B cell (primary cell): ENCODE data around the gene MVB12A. TPM values are rescaled to one million over a fixed set of nuclear protein-coding genes. Genes with fewer than 3 reads are reported as not detected.
A peak's percentile ranks its signal among the peaks of the same experiment; 100 is the strongest.

ENCODE experiments used
- ATAC-seq: fragments of 200-7000 bp; cut with Tn5 transposase; one replicate; pipeline ENCODE4 v1.10.0; 2021; ENCODE audit warnings: low read depth, mild to moderate bottlenecking, moderate number of reproducible peaks, moderate library complexity
- CTCF ChIA-PET: fragments of 350-600 bp; sonication (Branson Sonifier 250); formaldehyde crosslinking; loops from one replicate; lab custom pipeline; 2021; ENCODE audit warnings: antibody characterized with exemption, inconsistent platforms; lab: Charles Lee
- POLR2A ChIA-PET: fragments of 350-600 bp; sonication (Branson Sonifier 250); formaldehyde crosslinking; loops from one replicate; lab custom pipeline; 2021; ENCODE audit warnings: antibody characterized with exemption; lab: Charles Lee
- DNase-seq: peaks from one replicate; pipeline ENCODE4 v3.0.0; 2013
- H2AFZ ChIP-seq: 2 replicates; pipeline ENCODE4 v1.6.1; 2012; ENCODE audit warnings: mild to moderate bottlenecking, low read depth, low read length; ENCODE audit not compliant: insufficient read depth, poor library complexity, severe bottlenecking
- H3K27ac ChIP-seq, 2 donors: 1 replicate in 1 of 2; 2 replicates in 1 of 2; pipeline ENCODE4 v1.5.1; 2012 to 2013; ENCODE audit warnings: low read length in 2 of 2, mild to moderate bottlenecking in 2 of 2, moderate library complexity in 1 of 2
- H3K27me3 ChIP-seq, 4 experiments: fragments of 200-600 bp in 1 of 4; sonication (generic) in 1 of 4; replicated peaks in 1 of 4; 1 replicate in 2 of 4; 2 replicates in 2 of 4; pipeline versions ENCODE4 v1.6.1 to v1.7.0; 2013 to 2016; ENCODE audit warnings: low read length in 3 of 4, mild to moderate bottlenecking in 2 of 4, mixed read lengths in 1 of 4, moderate library complexity in 1 of 4; ENCODE audit not compliant: insufficient read depth in 4 of 4, control insufficient read depth in 3 of 4; ENCODE audit errors: control extremely low read depth in 1 of 4
- H3K36me3 ChIP-seq, 2 experiments: replicated peaks in 1 of 2; 1 replicate in 1 of 2; 2 replicates in 1 of 2; pipeline versions ENCODE4 v1.6.1 to v1.7.1; 2013; ENCODE audit warnings: low read length in 1 of 2; ENCODE audit not compliant: insufficient read depth in 2 of 2, control insufficient read depth in 1 of 2; ENCODE audit errors: control extremely low read depth in 1 of 2, extremely low read depth in 1 of 2
- H3K4me1 ChIP-seq, 2 donors: fragments of 200-600 bp in 1 of 2; sonication (generic) in 1 of 2; 1 replicate in 1 of 2; 2 replicates in 1 of 2; pipeline versions ENCODE4 v1.5.1 to v1.6.1; 2013 to 2017; ENCODE audit warnings: low read length in 2 of 2; ENCODE audit not compliant: control insufficient read depth in 2 of 2, insufficient read depth in 2 of 2
- H3K4me2 ChIP-seq: replicated peaks from 2 replicates; pipeline ENCODE3; 2012; ENCODE audit warnings: mild to moderate bottlenecking, low read depth, low read length; ENCODE audit not compliant: poor library complexity, severe bottlenecking
- H3K4me3 ChIP-seq, 5 experiments: fragments of 200-600 bp in 1 of 5; sonication (generic) in 1 of 5; 1 replicate in 3 of 5; 2 replicates in 2 of 5; pipeline versions ENCODE4 v1.5.1 to v1.7.0; 2011 to 2016; ENCODE audit warnings: low read length in 4 of 5, mild to moderate bottlenecking in 4 of 5, low read depth in 2 of 5, control low read depth in 1 of 5, moderate library complexity in 1 of 5; ENCODE audit not compliant: insufficient read depth in 1 of 5; ENCODE audit errors: control extremely low read depth in 1 of 5, extremely low read depth in 1 of 5
- H3K79me2 ChIP-seq: fragments of 200-600 bp; sonication (generic); one replicate; pipeline ENCODE4 v1.6.0; 2016; ENCODE audit warnings: low read length; ENCODE audit not compliant: control insufficient read depth, insufficient read depth
- H3K9ac ChIP-seq: fragments of 200-600 bp; sonication (generic); 2 replicates; pipeline ENCODE4 v1.6.1; 2017; ENCODE audit warnings: mild to moderate bottlenecking, low read length, moderate library complexity
- H3K9me3 ChIP-seq, 3 donors: one replicate each; pipeline versions ENCODE4 v1.6.1 to v1.7.1; 2013; ENCODE audit warnings: low read length in 2 of 3; ENCODE audit not compliant: control insufficient read depth in 2 of 3, insufficient read depth in 1 of 3; ENCODE audit errors: control extremely low read depth in 1 of 3
- H4K20me1 ChIP-seq: 2 replicates; pipeline ENCODE4 v1.6.0; 2012; ENCODE audit warnings: mild to moderate bottlenecking, low read length; ENCODE audit not compliant: insufficient read depth, control insufficient read depth, poor library complexity, severe bottlenecking
- H3K27ac Mint-ChIP-seq: one replicate; pipeline ENCODE4 v1.8.0; 2021; ENCODE audit warnings: mixed read lengths
- H3K27me3 Mint-ChIP-seq: one replicate; pipeline ENCODE4 v1.8.0; 2021; ENCODE audit warnings: mixed read lengths
- H3K4me1 Mint-ChIP-seq: one replicate; pipeline ENCODE4 v1.8.0; 2021; ENCODE audit warnings: mixed read lengths
- H3K4me3 Mint-ChIP-seq: one replicate; pipeline ENCODE4 v1.8.0; 2021; ENCODE audit warnings: mixed read lengths
- H3K9me3 Mint-ChIP-seq: one replicate; pipeline ENCODE4 v1.8.0; 2022; ENCODE audit warnings: mixed read lengths; ENCODE audit not compliant: insufficient read depth
- EZH2 ChIP-seq: IDR thresholded peaks from 2 replicates; pipeline ENCODE4 v1.6.1; 2012; ENCODE audit warnings: borderline replicate concordance, low read depth, mild to moderate bottlenecking, moderate library complexity, low read length; ENCODE audit not compliant: insufficient read depth, poor library complexity, severe bottlenecking
- WGBS: methylation state at CpG from one replicate; pipeline ENCODE4 v1.1.5; 2013; ENCODE audit warnings: missing lambda C conversion rate; ENCODE audit not compliant: insufficient coverage; 5-methylcytosine and 5-hydroxymethylcytosine counted together
- intact Hi-C: fragments of 100-400 bp; cut with micrococcal nuclease; formaldehyde crosslinking; loops from one replicate; pipeline ENCODE4 v1.10.0; 2022
- polyA plus RNA-seq: library from polyadenylated mRNA; depleted of rRNA; stranded (reverse); fragments of >200 nt; gene quantifications from 2 replicates; pipeline ENCODE4 v1.2.3, GENCODE V29; 2012
- total RNA-seq, 2 donors: library from RNA; stranded (reverse); fragments of 120-200 nt in 1 of 2; gene quantifications; 1 replicate in 1 of 2; 2 replicates in 1 of 2; pipeline versions ENCODE4 v1.2.3 to v1.2.4, GENCODE V29; 2013 to 2022
- TF ChIP-seq, protein P1 (sequence below): fragments of 200-600 bp; IDR thresholded peaks from one replicate; pipeline ENCODE4 v1.8.0; 2022; ENCODE audit warnings: antibody characterized with exemption, mild to moderate bottlenecking

The MVB12A gene
- total and polyA plus RNA-seq, 2 donors (not counting 1 experiment from before 2014, with no cell fraction given) = 31.3 to 33.6 TPM

GRCh38 chr19:17450264-17451075 is 30.6 kb downstream of the MVB12A start:
- no peaks in the 10 kb centered on the region for H4K20me1 ChIP-seq
- no peaks in the 10 kb centered on the region for H3K79me2 ChIP-seq
- H3K27me3 ChIP-seq = peaks cover 0 to 65% (median 22%) of the 10 kb centered on the region in 4 experiments
- intact Hi-C loops = no loop called here
- no peak for ATAC-seq
- Mint-ChIP-seq H3K4me3 (peak overlapping the region; percentile 7), H3K9me3 (no peaks in the 10 kb centered on the region), H3K27me3 (peaks cover 39% of the 10 kb centered on the region), H3K4me1 (peaks cover 16% of the 10 kb centered on the region), H3K27ac (no peak overlapping the region)
- H3K27ac ChIP-seq = no peak overlapping the region
- TF ChIP-seq, protein P1, sequence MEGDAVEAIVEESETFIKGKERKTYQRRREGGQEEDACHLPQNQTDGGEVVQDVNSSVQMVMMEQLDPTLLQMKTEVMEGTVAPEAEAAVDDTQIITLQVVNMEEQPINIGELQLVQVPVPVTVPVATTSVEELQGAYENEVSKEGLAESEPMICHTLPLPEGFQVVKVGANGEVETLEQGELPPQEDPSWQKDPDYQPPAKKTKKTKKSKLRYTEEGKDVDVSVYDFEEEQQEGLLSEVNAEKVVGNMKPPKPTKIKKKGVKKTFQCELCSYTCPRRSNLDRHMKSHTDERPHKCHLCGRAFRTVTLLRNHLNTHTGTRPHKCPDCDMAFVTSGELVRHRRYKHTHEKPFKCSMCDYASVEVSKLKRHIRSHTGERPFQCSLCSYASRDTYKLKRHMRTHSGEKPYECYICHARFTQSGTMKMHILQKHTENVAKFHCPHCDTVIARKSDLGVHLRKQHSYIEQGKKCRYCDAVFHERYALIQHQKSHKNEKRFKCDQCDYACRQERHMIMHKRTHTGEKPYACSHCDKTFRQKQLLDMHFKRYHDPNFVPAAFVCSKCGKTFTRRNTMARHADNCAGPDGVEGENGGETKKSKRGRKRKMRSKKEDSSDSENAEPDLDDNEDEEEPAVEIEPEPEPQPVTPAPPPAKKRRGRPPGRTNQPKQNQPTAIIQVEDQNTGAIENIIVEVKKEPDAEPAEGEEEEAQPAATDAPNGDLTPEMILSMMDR = no peak
- no peak for TF ChIP-seq EZH2
- DNase-seq = no peak
- H3K4me1 ChIP-seq = peaks cover 14 to 17% of the 10 kb centered on the region in 2 donors
- H3K4me2 ChIP-seq = no peak overlapping the region
- H3K36me3 ChIP-seq = no peaks in the 10 kb centered on the region
- H3K9me3 ChIP-seq = peaks cover 2 to 11% (median 3%) of the 10 kb centered on the region in 3 donors
- H3K4me3 ChIP-seq = no peak overlapping the region
- H3K9ac ChIP-seq = no peak overlapping the region
- WGBS = 84% methylated on average over 4 of the region's 8 CpGs
- ChIA-PET POLR2A (interaction anchor here (0.6 to 0.7 kb wide), 3 partner anchors 62 to 448 kb away, joined by 3 to 12 read pairs (median 8); no protein-coding TSS in a partner anchor), CTCF (interaction anchor here (0.7 to 0.9 kb wide), 2 partner anchors 130 to 171 kb away, joined by 3 to 4 read pairs; no protein-coding TSS in a partner anchor)
- H2AFZ ChIP-seq = no peak overlapping the region

DNA sequence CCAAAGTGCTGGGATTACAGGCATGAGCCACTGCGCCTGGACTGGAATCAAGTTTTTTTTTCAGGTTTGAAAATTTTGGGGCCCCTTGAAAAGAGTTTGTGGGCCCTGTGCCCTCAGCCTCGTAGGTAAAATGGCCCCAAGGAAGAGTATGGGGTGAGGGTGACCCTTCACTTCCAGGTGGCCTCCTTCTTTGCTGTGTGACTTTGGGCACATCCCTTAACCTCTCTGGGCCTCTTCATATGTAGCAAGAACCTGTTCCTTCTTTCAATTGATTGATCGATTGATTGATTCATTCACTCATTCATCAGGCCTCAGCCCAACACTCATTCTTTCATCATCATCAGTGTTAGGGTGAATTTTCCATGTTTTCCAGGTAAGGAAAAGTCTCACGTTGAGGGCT is 32.0 kb downstream of the MVB12A start:
- peaks cover 14 to 17% of the 10 kb centered on the region in 2 donors for H3K4me1 ChIP-seq
- H3K9ac ChIP-seq = no peak overlapping the region
- DNase-seq (no peak), ATAC-seq (no peak)
- peaks cover 42% of the 10 kb centered on the region for H3K27me3 Mint-ChIP-seq
- H3K9me3 Mint-ChIP-seq = no peaks in the 10 kb centered on the region
- TF ChIP-seq, protein P1 = no peak
- TF ChIP-seq EZH2 = no peak
- H3K27me3 ChIP-seq = peaks cover 0 to 74% (median 26%) of the 10 kb centered on the region in 4 experiments
- CTCF ChIA-PET = no interaction called here
- H3K4me3 ChIP-seq = no peak overlapping the region
- H4K20me1 ChIP-seq = no peaks in the 10 kb centered on the region
- no peak overlapping the region for H3K4me3 Mint-ChIP-seq
- no peak overlapping the region for H3K27ac Mint-ChIP-seq
- peaks cover 2 to 11% (median 3%) of the 10 kb centered on the region in 3 donors for H3K9me3 ChIP-seq
- no peak overlapping the region for H3K4me2 ChIP-seq
- intact Hi-C loops = no loop called here
- H3K36me3 ChIP-seq = no peaks in the 10 kb centered on the region
- 100% methylated on average over 2 of the region's 4 CpGs for WGBS
- peaks cover 16% of the 10 kb centered on the region for H3K4me1 Mint-ChIP-seq
- no peak overlapping the region for H3K27ac ChIP-seq
- no peak overlapping the region for H2AFZ ChIP-seq
- H3K79me2 ChIP-seq = no peaks in the 10 kb centered on the region
- POLR2A ChIA-PET = no interaction called here
